HG03469 (cell line): ENCODE measurements around the gene HS3ST2.

Experiments used
- ATAC-seq: cut with Tn5 transposase; IDR thresholded peaks from one replicate; pipeline ENCODE4 v1.9.1; 2021; ENCODE audit warnings: mild to moderate bottlenecking, moderate library complexity, moderate number of reproducible peaks; ENCODE audit not compliant: unreplicated experiment

HS3ST2 gene

GRCh38 chr16:22813948-22814710 is at the start of gene HS3ST2:
TSS of gene HS3ST2 (plus strand) at chr16:22814162. CDS start at chr16:22814611, 449 bp downstream.
- ATAC-seq: no peak

- no peak for ATAC-seq
These were observed 49.2 kb upstream of the HS3ST2 start for GRCh38 chr16:22764662-22765327.

GRCh38 chr16:22765479-22765878 is 48.5 kb upstream of the HS3ST2 start:
- no peak for ATAC-seq

- no peak for ATAC-seq
These were observed 43.1 kb upstream of the HS3ST2 start for GRCh38 chr16:22770866-22771265.

- no peak for ATAC-seq
These were observed 42.4 kb upstream of the HS3ST2 start for GRCh38 chr16:22771551-22771950.

- ATAC-seq: no peak
These were observed 38.6 kb upstream of the HS3ST2 start for GRCh38 chr16:22775220-22775922.

- no peak for ATAC-seq
These were observed 32.5 kb upstream of the HS3ST2 start for GRCh38 chr16:22781480-22781879.

GRCh38 chr16:22782314-22782713 is 31.6 kb upstream of the HS3ST2 start:
- no peak for ATAC-seq

GRCh38 chr16:22784690-22785214 is 29.2 kb upstream of the HS3ST2 start:
- no peak for ATAC-seq

GRCh38 chr16:22785552-22785951 is 28.4 kb upstream of the HS3ST2 start:
- no peak for ATAC-seq

- no peak for ATAC-seq
These were observed 27.7 kb upstream of the HS3ST2 start for GRCh38 chr16:22786284-22786683.

- no peak for ATAC-seq
These were observed 27.3 kb upstream of the HS3ST2 start for GRCh38 chr16:22786691-22787090.

- no peak for ATAC-seq
These were observed 26.3 kb upstream of the HS3ST2 start for GRCh38 chr16:22787466-22788192.

GRCh38 chr16:22788193-22788530 is 25.8 kb upstream of the HS3ST2 start:
- ATAC-seq: no peak

GRCh38 chr16:22789281-22789945 is 24.5 kb upstream of the HS3ST2 start:
- no peak for ATAC-seq

GRCh38 chr16:22797551-22797950 is 16.4 kb upstream of the HS3ST2 start:
- no peak for ATAC-seq

- ATAC-seq: no peak
These were observed 14.8 kb upstream of the HS3ST2 start for GRCh38 chr16:22799113-22799512.

GRCh38 chr16:22804893-22805292 is 9.1 kb upstream of the HS3ST2 start:
- no peak for ATAC-seq

GRCh38 chr16:22805326-22805725 is 8.6 kb upstream of the HS3ST2 start:
- no peak for ATAC-seq

- ATAC-seq: no peak
These were observed 7.2 kb upstream of the HS3ST2 start for GRCh38 chr16:22806811-22807210.
